Stimulated activated CD4-positive, alpha-beta T cell treated with anti-CD3 and anti-CD28 coated beads, TNF-alpha, amount 100 ng/mL, for 24 hours (primary cell): ENCODE results near the gene PGAP6.
"Not testable (repeated sequence)": the region's sequence is repeated elsewhere in the genome, so short reads cannot be mapped to it uniquely, and the experiment has no call there.

Experiments used
- DNase-seq, 3 experiments: peaks; one replicate each; pipeline ENCODE4 v3.0.0-alpha.2; 2020; ENCODE audit warnings: low read depth in 3 of 3

Gene PGAP6

DNA sequence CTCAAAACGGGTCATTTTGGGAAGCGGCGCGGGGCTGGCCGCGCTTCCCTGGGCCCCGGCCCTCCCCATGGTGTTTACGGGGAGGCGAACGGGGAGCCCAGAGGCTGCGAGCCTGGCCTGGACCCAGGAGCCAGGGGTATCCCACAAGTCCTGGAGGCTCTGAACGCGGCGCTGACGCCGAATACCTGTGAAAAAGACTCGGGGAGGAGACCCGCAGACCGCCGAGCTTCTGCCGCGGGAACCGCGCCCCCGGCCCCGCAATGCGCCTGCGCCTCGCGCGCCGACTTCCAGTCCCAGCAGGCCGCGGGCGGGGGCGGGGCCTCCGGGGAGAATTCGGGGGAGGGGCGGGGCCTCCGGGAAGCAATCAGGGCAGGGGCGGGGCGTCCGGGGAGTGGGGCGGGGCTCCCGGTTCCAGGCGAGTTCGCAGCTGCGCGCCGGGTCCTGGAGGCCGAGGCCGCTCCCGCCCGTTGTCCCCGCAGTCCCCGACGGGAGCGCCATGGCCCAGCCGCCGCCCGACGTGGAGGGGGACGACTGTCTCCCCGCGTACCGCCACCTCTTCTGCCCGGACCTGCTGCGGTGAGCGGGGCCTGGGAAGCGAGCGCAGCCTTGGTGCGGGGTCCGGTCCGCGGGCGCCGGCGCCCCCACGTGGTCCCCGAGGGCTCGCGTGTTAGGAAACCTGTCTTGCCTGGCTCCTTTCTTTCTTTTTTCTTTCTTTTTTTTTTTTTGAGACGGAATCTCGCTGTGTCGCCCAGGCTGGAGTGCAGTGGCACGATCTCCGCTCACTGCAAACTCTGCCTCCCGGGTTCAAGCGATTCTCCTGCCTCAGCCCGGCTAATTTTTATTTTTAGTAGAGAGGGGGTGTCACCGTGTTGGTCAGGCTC, 19.9 kb upstream of the PGAP6 start, which contains the start of gene DECR2:
TSS of gene DECR2 (plus strand) at position 418 of the 881 bp plus-strand sequence. CDS start at position 497, 79 bp downstream.
- peak; percentile 98 to 99 (median 98) for DNase-seq

GRCh38 chr16:400061-400591, 18.3 kb upstream of the PGAP6 start:
- DNase-seq, result no peak

- DNase-seq, result no peak
Measured at GRCh38 chr16:399340-400019, 17.7 kb upstream of the PGAP6 start.

GRCh38 chr16:398561-399339, 17.0 kb upstream of the PGAP6 start:
- no peak for DNase-seq

- no peak for DNase-seq
Measured at GRCh38 chr16:397736-398332, 16.1 kb upstream of the PGAP6 start.

DNA sequence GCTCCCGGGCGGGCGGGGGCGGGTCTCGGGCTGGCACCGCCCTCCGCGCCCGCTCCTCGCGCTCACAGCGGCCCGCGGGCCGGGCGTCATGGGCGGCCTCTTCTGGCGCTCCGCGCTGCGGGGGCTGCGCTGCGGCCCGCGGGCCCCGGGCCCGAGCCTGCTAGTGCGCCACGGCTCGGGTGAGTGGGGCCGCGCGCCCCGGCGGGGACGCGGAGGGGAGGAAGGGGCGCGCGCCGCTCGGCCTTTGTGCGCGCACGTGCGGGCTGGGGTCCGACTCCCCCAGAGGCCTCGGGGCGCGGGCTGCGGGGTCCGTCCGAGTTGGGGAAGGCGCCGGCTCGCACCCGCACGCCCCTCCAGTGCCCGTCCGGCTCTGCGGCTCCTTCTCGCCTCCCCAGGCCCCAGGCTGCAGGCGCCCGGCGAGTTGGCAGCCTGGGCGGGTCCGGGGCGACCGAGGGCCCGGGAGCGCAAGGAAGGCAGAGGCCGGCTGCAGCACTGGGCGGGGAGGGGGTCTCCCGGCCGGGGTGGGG, 15.4 kb upstream of the PGAP6 start, which contains the start of gene NME4:
TSS of gene NME4 (plus strand) at position 65 of the 527 bp plus-strand sequence. CDS start at position 89, 24 bp downstream.
- DNase-seq, result no peak

- no peak for DNase-seq
Measured at GRCh38 chr16:396605-397004, 14.8 kb upstream of the PGAP6 start.

GRCh38 chr16:396199-396598, 14.4 kb upstream of the PGAP6 start:
- no peak for DNase-seq

GRCh38 chr16:392450-393030, 10.8 kb upstream of the PGAP6 start:
- no peak for DNase-seq

DNA sequence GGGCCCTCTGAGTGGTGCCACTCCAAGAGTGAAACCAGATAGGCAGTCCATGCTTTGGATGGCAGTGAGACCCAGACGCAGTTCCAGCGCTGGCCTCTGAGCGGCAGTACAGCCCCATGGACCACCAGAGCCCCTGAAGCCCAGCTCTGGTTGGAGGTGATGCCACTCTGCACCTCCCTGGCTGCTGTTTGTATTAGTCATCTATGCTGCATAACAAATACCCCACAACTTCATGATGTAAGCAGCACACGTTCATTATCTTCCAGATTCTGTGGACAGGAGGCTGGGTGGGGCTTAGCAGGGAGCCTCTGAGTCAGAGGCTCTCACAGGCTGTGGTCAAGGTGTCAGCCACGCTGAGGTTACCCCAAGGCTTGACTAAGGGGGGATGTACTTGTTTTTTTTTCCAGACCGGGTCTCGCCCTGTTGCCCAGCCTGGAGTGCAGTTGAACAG, 10.1 kb upstream of the PGAP6 start:
- peak; percentile 57 to 86 (median 63) for DNase-seq

GRCh38 chr16:389352-389751, 7.6 kb upstream of the PGAP6 start:
- no peak for DNase-seq

GRCh38 chr16:387761-388666, 6.2 kb upstream of the PGAP6 start:
- DNase-seq, result not testable (repeated sequence)

GRCh38 chr16:386641-387156, 4.9 kb upstream of the PGAP6 start:
- DNase-seq, result no peak

DNA sequence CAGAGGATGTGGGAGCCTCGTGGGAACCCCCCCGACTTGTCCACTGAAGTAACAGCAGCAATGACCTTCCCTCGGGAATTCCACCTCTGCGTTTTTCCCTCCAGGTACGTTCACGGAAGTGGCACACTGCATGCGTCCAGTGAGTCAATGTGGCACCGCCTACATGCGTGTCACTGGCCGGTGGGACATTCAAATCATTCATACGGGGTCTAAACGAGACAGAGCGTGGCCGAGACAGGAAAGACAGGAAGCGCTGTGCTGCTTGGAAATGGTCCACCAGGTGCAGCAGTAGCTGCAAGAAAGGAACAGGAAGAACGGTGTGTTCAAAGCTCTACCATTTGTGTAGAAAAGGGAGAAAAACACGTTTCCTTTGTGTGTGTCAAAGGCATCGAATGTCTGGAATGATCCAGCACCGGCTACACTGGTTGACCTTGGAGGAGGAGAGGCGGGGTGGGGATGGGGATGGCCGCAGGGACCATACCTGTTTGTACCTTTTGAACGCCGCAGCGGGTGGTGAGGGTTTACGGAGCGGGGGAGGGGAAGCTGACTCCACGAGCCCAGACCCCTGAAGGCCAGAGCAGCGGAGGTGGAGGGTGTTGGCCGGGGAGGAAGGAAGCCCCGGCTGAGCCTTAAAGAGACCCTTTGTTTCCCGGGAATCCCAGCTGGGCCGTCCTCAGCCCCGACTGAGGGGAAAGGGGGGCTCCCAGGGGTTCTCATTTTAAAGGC, 1.7 kb upstream of the PGAP6 start:
- DNase-seq, result peak in 1 of 3 experiments; percentile 52

GRCh38 chr16:381012-381788, 578 bp downstream of the PGAP6 start:
- no peak for DNase-seq

DNA sequence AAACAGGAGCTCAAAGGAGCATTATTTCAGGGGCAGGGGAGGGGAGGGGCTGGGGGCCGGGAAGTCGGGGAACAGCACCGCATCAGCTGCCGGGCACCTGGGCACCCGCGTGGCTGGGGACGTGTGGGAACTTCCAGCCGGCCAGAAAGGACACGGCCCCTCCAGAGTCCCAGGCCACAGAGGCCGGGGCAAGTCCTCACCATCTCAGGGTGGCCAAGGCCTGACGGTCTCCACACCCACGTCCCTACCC, 1.1 kb downstream of the PGAP6 start:
- DNase-seq, result no peak

GRCh38 chr16:379961-380761, 1.6 kb downstream of the PGAP6 start:
- no peak for DNase-seq
